SU-DHL-6 (cell line): Measurements from ENCODE around the gene CDH1.

Source experiments
- H2AFZ ChIP-seq: fragments of 200-600 bp; sonication (generic); 2 replicates; pipeline ENCODE4 v1.6.1; 2014; ENCODE audit warnings: low read depth, mild to moderate bottlenecking, moderate library complexity, mixed read lengths, antibody characterized with exemption, low read length; ENCODE audit not compliant: severe bottlenecking
- H3F3A ChIP-seq: fragments of 200-600 bp; shearing (Covaris generic); 2 replicates; pipeline ENCODE4 v1.6.0; 2016; ENCODE audit warnings: antibody characterized with exemption, mild to moderate bottlenecking; ENCODE audit not compliant: insufficient read depth
- H3K27ac ChIP-seq: fragments of 200-600 bp; sonication (generic); 2 replicates; pipeline ENCODE4 v1.5.1; 2016; ENCODE audit warnings: low read depth, mild to moderate bottlenecking, low read length, moderate library complexity, mixed read lengths
- H3K27me3 ChIP-seq: fragments of 200-600 bp; sonication (generic), shearing (Covaris generic); 2 replicates; pipeline ENCODE4 v1.6.0; 2014; ENCODE audit warnings: mild to moderate bottlenecking, low read length
- H3K36me3 ChIP-seq: fragments of 200-600 bp; sonication (generic); 2 replicates; pipeline ENCODE4 v1.6.1; 2014; ENCODE audit warnings: mild to moderate bottlenecking, low read length, mixed read lengths
- H3K4me2 ChIP-seq: fragments of 300-600, 200-600 bp; shearing (Covaris generic), sonication (generic); 2 replicates; pipeline ENCODE4 v1.6.0; 2014; ENCODE audit warnings: low read length, low read depth, mild to moderate bottlenecking; ENCODE audit not compliant: poor library complexity, severe bottlenecking
- H3K4me3 ChIP-seq: fragments of 200-600 bp; sonication (generic); 2 replicates; pipeline ENCODE4 v1.5.1; 2014; ENCODE audit warnings: antibody characterized with exemption, low read length, mild to moderate bottlenecking, mixed read lengths; ENCODE audit not compliant: insufficient read depth, poor library complexity, severe bottlenecking
- H3K79me2 ChIP-seq: fragments of 200-600 bp; sonication (generic); 2 replicates; pipeline ENCODE4 v1.6.1; 2014; ENCODE audit warnings: mild to moderate bottlenecking, low read length, moderate library complexity; ENCODE audit not compliant: insufficient read depth
- H3K9ac ChIP-seq: fragments of 200-600 bp; sonication (generic); 2 replicates; pipeline ENCODE4 v1.7.0; 2014; ENCODE audit warnings: mild to moderate bottlenecking, low read length
- H3K9me2 ChIP-seq: fragments of 200-600 bp; sonication (generic); replicated peaks from 2 replicates; pipeline ENCODE4 v1.6.1; 2014; ENCODE audit warnings: low read length; ENCODE audit not compliant: insufficient read depth
- H3K9me3 ChIP-seq: fragments of 200-600 bp; sonication (generic); 2 replicates; pipeline ENCODE4 v1.6.1; 2014; ENCODE audit warnings: low read length, mixed read lengths; ENCODE audit not compliant: insufficient read depth
- H4K20me1 ChIP-seq: fragments of 200-600 bp; sonication (generic); 2 replicates; pipeline ENCODE4 v1.6.1; 2014; ENCODE audit warnings: low read depth, mild to moderate bottlenecking, antibody characterized with exemption, low read length, moderate library complexity, mixed read lengths
- EZH2phosphoT487 ChIP-seq: fragments of 200-600 bp; sonication (generic), shearing (Covaris generic); conservative IDR thresholded peaks from 2 replicates; pipeline ENCODE4 v1.6.1; 2018; ENCODE audit warnings: mild to moderate bottlenecking, antibody characterized with exemption, low read length, moderate library complexity, mixed read lengths
- TF ChIP-seq, protein P1 (sequence below): fragments of 200-600 bp; sonication (generic); IDR thresholded peaks from one replicate; pipeline ENCODE4 v1.5.1; 2017; ENCODE audit warnings: antibody characterized with exemption, mild to moderate bottlenecking, low read length, moderate library complexity; ENCODE audit not compliant: insufficient read depth, poor library complexity, severe bottlenecking

The CDH1 gene

DNA sequence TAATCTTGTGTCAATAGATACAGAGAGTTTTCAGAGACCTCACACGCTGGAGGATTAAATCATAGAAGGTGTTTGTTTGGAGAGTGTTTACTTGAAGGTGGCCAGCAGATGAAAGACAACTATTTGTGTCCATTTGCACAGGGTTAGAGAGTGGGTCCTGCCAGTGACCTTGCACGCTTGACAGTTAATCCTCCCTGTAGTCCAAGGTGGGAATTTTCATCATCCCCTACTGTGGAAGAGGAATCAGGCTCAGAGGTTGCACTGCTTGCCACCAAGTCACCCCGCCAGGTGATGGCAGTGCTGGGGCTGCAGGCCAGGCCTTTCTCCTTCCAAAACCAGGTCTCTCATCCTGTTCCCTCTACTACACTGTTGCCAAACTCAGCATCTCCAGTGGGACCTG, 12.3 kb downstream of the CDH1 start:
- no peaks in the 10 kb centered on the region for H3K79me2 ChIP-seq
- H3K27me3 ChIP-seq = no peaks in the 10 kb centered on the region
- H3K27ac ChIP-seq = no peak overlapping the region
- no peaks in the 10 kb centered on the region for H3K9me3 ChIP-seq
- H3K9ac ChIP-seq = no peak overlapping the region
- no peak overlapping the region for H3K4me3 ChIP-seq
- H4K20me1 ChIP-seq = no peaks in the 10 kb centered on the region
- no peaks in the 10 kb centered on the region for H3K36me3 ChIP-seq
- H2AFZ ChIP-seq = no peak overlapping the region
- no peaks in the 10 kb centered on the region for H3F3A ChIP-seq
- no peaks in the 10 kb centered on the region for H3K9me2 ChIP-seq
- H3K4me2 ChIP-seq = no peak overlapping the region
- TF ChIP-seq, protein P1, sequence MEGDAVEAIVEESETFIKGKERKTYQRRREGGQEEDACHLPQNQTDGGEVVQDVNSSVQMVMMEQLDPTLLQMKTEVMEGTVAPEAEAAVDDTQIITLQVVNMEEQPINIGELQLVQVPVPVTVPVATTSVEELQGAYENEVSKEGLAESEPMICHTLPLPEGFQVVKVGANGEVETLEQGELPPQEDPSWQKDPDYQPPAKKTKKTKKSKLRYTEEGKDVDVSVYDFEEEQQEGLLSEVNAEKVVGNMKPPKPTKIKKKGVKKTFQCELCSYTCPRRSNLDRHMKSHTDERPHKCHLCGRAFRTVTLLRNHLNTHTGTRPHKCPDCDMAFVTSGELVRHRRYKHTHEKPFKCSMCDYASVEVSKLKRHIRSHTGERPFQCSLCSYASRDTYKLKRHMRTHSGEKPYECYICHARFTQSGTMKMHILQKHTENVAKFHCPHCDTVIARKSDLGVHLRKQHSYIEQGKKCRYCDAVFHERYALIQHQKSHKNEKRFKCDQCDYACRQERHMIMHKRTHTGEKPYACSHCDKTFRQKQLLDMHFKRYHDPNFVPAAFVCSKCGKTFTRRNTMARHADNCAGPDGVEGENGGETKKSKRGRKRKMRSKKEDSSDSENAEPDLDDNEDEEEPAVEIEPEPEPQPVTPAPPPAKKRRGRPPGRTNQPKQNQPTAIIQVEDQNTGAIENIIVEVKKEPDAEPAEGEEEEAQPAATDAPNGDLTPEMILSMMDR = no peak
- TF ChIP-seq EZH2phosphoT487 = no peak

DNA sequence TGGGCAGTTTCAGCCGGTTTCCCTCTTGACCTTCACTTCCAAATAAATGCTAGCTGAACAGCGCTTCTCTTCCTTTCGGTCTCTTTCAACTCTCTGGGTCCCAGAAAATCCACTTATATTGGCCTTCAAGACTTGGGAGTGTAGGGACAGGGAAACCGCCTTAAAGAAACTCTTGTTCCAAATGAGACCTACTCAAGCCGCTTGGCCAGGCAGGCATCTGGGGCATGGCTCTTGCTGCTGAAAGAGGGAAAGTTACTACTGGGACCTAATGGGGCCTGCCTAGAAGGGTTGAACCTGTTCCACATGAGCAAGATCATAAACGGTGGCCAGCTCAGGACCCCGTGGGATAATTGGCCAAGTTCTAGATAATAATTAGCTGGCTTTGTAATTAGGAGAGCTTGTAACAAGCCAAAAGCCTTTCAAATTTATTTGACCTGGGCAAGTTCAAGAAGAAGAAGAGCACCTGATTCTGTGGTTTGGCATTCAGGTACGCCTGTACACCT, 13.2 kb downstream of the CDH1 start:
- Histone ChIP-seq H3K4me2 (no peak overlapping the region), H3K9me2 (no peaks in the 10 kb centered on the region), H4K20me1 (no peaks in the 10 kb centered on the region), H3F3A (no peaks in the 10 kb centered on the region), H3K9ac (no peak overlapping the region), H3K79me2 (no peaks in the 10 kb centered on the region), H2AFZ (no peak overlapping the region), H3K36me3 (no peaks in the 10 kb centered on the region), H3K4me3 (no peak overlapping the region), H3K27me3 (no peaks in the 10 kb centered on the region), H3K27ac (no peak overlapping the region), H3K9me3 (no peaks in the 10 kb centered on the region)
- TF ChIP-seq, protein P1 = no peak
- TF ChIP-seq EZH2phosphoT487 = no peak

DNA sequence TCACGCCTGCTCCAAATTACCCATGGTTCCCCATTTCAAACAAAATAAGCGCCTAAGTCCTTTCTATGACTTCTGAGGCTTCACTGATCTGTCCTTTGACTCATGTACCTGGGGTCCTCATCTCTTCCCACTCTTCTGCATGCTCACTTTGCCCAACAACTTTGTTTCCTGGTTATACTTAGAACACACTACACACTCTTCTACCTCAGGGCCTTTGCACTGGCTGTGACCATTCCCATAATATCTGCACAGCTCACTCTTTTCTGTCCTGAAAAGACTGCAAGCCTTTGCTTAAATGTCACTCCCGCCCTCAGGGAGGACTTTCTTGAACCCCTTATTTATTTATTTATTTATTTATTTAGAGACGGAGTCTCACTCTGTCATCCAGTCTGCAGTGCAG, 14.1 kb downstream of the CDH1 start:
- H4K20me1 ChIP-seq = no peaks in the 10 kb centered on the region
- TF ChIP-seq EZH2phosphoT487 = no peak
- TF ChIP-seq, protein P1 = no peak
- H3K9ac ChIP-seq = no peak overlapping the region
- H3K27me3 ChIP-seq = no peaks in the 10 kb centered on the region
- H3K36me3 ChIP-seq = no peaks in the 10 kb centered on the region
- H3K9me2 ChIP-seq = no peaks in the 10 kb centered on the region
- no peaks in the 10 kb centered on the region for H3F3A ChIP-seq
- no peak overlapping the region for H2AFZ ChIP-seq
- H3K79me2 ChIP-seq = no peaks in the 10 kb centered on the region
- H3K4me2 ChIP-seq = no peak overlapping the region
- H3K27ac ChIP-seq = no peak overlapping the region
- H3K9me3 ChIP-seq = no peaks in the 10 kb centered on the region
- no peak overlapping the region for H3K4me3 ChIP-seq

DNA sequence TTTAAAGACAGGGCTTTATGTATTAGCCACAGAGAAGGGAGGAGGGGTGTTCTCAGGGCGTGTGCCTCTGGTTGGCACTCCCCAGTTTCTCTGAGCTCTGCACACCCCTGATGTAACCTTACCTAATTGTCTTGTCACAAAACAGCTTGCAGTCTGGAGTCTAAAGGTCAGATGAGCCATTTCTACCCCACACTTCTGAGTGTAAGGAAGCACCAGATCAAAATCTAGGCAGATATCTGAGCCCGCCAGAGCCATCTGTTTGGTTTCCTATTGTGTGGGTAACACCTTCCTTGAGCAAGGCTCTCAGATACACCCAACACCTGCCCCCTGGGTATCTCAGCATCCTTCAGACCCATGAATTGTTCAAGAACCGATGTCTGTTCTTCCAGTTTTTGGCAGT, 15.5 kb downstream of the CDH1 start:
- H3K79me2 ChIP-seq = no peaks in the 10 kb centered on the region
- no peaks in the 10 kb centered on the region for H3K9me2 ChIP-seq
- no peaks in the 10 kb centered on the region for H3K27me3 ChIP-seq
- no peaks in the 10 kb centered on the region for H4K20me1 ChIP-seq
- no peak overlapping the region for H2AFZ ChIP-seq
- H3K27ac ChIP-seq = no peak overlapping the region
- H3K9ac ChIP-seq = no peak overlapping the region
- H3K36me3 ChIP-seq = no peaks in the 10 kb centered on the region
- no peaks in the 10 kb centered on the region for H3K9me3 ChIP-seq
- H3K4me3 ChIP-seq = no peak overlapping the region
- H3F3A ChIP-seq = no peaks in the 10 kb centered on the region
- H3K4me2 ChIP-seq = no peak overlapping the region
- TF ChIP-seq EZH2phosphoT487 = no peak
- TF ChIP-seq, protein P1 = no peak
